ENCODE data around the gene DNLZ. TPM values are rescaled to one million over a fixed set of nuclear protein-coding genes. Genes with fewer than 3 reads are reported as not detected.

DNLZ gene
- total RNA-seq, 1 donor from 2014 or later = 15.5 TPM

DNA sequence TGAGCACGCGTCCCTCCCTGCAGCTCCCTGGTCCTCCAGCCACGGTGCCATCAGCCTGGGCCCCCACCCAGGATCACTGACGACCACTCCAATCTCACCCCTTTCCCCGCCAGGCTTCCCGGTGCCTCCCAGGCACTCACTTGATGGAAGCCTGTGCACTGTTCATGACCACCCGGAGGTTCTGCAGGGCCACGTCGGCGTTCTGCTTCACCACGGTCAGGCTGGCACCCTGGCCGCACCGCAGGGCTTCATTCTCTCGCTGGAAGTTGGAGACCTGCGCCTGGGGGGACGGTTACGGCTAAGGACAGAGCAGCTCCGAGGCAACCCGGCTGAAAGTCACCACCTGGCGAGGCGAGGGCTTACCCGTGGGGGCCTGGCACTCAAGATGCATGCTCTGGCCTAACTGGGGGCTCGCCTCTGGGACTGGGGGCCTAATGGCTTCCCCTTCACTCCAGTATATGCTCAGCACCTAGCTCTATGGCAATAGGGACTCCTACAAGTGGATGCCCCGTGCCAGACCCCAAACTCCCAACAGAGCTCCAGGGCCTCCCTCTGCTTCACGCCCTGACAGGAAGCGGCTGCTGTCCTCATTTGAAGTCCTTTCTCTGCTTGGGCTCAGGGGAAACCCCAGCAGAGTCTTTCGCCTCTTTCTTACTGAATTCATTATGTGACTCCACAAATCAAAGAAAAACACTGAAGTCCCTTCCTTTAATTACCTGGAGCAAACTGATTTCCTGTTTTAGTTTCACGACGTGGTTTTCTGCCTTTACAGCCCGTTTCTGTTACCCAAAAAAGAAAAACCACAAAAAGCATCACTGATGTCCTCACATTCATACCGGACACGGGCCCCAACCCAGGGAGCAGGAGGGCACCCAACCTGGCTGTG is 40.6 kb upstream of the DNLZ start:
- Histone ChIP-seq H3K27me3 (no peaks in the 10 kb centered on the region), H3K4me1 (peaks cover 13% of the 10 kb centered on the region), H3K36me3 (peaks cover 46% of the 10 kb centered on the region), H3K27ac (no peak overlapping the region), H3K9me3 (no peaks in the 10 kb centered on the region), H3K4me3 (no peak overlapping the region)
- DNase-seq = no peak
- intact Hi-C loops (cut with DNase I) = no loop called here
- no peak for ATAC-seq
- TF ChIP-seq CTCF (IDR thresholded peaks at IDR 0.05) = no peak

- intact Hi-C loops (cut with DNase I) = no loop called here
- ATAC-seq (no peak), DNase-seq (no peak)
- Histone ChIP-seq H3K36me3 (peaks cover 46% of the 10 kb centered on the region), H3K4me3 (no peak overlapping the region), H3K4me1 (peaks cover 15% of the 10 kb centered on the region), H3K27me3 (no peaks in the 10 kb centered on the region), H3K27ac (no peak overlapping the region), H3K9me3 (no peaks in the 10 kb centered on the region)
- no peak for TF ChIP-seq CTCF (IDR thresholded peaks at IDR 0.05)
Measured at GRCh38 chr9:136403538-136403914, 40.0 kb upstream of the DNLZ start.

GRCh38 chr9:136402067-136402466 is 38.5 kb upstream of the DNLZ start:
- intact Hi-C loops (cut with DNase I) = no loop called here
- H3K9me3 ChIP-seq = no peaks in the 10 kb centered on the region
- DNase-seq = no peak
- TF ChIP-seq CTCF (IDR thresholded peaks at IDR 0.05) = no peak
- H3K4me1 ChIP-seq = peaks cover 18% of the 10 kb centered on the region
- ATAC-seq = no peak
- H3K27ac ChIP-seq = no peak overlapping the region
- no peaks in the 10 kb centered on the region for H3K27me3 ChIP-seq
- H3K36me3 ChIP-seq = peaks cover 41% of the 10 kb centered on the region
- no peak overlapping the region for H3K4me3 ChIP-seq

DNA sequence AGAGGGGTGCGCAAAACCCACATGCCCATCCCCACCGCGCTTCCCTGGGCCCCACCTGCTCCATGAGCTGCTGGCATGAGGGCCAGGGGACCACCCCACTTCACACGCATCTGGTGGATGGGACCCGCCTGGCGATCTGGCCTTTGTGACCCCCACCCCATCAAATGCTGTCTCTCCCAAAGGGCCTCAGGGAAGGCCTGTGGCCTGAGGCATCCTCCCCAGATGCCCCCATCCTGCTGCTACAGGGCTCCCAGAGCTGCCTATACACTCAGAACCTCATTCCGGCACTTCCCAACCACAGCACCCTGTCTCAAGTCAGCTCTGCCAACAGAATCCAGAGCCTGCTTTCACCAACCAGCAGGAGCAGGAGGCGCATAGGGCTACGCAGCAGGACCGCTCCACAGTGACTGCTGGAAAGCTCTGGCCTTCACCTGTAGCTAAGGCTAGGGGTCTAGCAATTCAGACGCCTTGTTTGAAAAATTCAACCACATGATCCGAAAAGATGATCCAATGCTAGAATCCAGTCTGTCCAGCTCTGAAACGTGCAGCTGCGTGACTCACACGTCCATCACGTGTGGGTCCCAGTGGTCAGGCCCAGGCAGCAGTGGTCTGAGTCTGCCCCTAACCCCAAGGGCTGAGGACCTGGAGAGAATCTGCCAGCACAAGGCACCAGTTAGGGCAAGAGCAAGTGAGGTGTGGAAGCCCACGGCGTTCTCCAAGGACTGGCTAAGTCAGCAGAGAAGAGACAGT is 37.8 kb upstream of the DNLZ start:
- intact Hi-C loops (cut with DNase I) = no loop called here
- no peak for DNase-seq
- no peak for TF ChIP-seq CTCF (IDR thresholded peaks at IDR 0.05)
- H3K9me3 ChIP-seq = no peaks in the 10 kb centered on the region
- peaks cover 18% of the 10 kb centered on the region for H3K4me1 ChIP-seq
- H3K36me3 ChIP-seq = peaks cover 41% of the 10 kb centered on the region
- no peaks in the 10 kb centered on the region for H3K27me3 ChIP-seq
- ATAC-seq = no peak
- H3K4me3 ChIP-seq = no peak overlapping the region
- H3K27ac ChIP-seq = no peak overlapping the region

- no peaks in the 10 kb centered on the region for H3K9me3 ChIP-seq
- peak; percentile 89 for TF ChIP-seq CTCF (IDR thresholded peaks at IDR 0.05)
- ATAC-seq = peak; percentile 97
- peak within 1 kb of the TSS; percentile 92 for H3K4me3 ChIP-seq
- H3K27ac ChIP-seq = peak within 1 kb of the TSS; percentile 72
- intact Hi-C loops (cut with DNase I) = no loop called here
- H3K4me1 ChIP-seq = peaks cover 18% of the 10 kb centered on the region
- DNase-seq = peak; percentile 94
- H3K27me3 ChIP-seq = no peaks in the 10 kb centered on the region
- H3K36me3 ChIP-seq = peaks cover 42% of the 10 kb centered on the region
Measured at GRCh38 chr9:136400038-136400834, 36.7 kb upstream of the DNLZ start, which contains the start of gene SNAPC4. TSS of gene SNAPC4 (minus strand) at chr9:136400170. CDS start at chr9:136398428, 1,742 bp downstream.
